Ishikawa (cell line): ENCODE data around the gene EHF.

Source experiments
- CEBPB ChIP-seq: IDR thresholded peaks from 2 replicates; pipeline ENCODE4 v1.6.1; 2012
- EP300 ChIP-seq: IDR thresholded peaks from 2 replicates; pipeline ENCODE4 v1.6.1; 2012; ENCODE audit warnings: borderline replicate concordance
- RAD21 ChIP-seq: IDR thresholded peaks from 2 replicates; pipeline ENCODE4 v1.6.1; 2012; ENCODE audit warnings: low read depth
- TF ChIP-seq, protein P1 (sequence below): IDR thresholded peaks from 2 replicates; pipeline ENCODE4 v1.6.1; 2012; ENCODE audit warnings: low read depth, mild to moderate bottlenecking
- TF ChIP-seq, protein P2 (sequence below): IDR thresholded peaks from 2 replicates; pipeline ENCODE4 v1.6.1; 2012

DNA sequence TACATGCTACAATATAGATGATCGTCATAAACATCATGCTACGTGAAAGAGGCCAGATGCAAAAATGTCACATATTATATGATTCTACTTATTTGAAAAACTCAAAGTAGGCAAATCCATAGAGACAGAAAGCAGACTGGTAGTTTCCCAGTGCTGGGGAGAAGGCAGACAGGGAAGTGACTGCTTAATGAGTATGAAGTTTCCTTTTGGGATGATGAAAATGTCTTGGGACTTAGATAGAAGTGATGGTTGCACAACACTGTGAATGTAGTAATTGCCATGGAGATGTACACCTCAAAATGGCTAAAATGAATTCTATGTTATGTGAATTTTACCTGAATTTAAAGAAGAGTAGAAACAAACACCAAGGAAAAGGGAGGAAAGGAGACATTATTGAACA, 45.2 kb upstream of the EHF start:
- TF ChIP-seq, protein P1, sequence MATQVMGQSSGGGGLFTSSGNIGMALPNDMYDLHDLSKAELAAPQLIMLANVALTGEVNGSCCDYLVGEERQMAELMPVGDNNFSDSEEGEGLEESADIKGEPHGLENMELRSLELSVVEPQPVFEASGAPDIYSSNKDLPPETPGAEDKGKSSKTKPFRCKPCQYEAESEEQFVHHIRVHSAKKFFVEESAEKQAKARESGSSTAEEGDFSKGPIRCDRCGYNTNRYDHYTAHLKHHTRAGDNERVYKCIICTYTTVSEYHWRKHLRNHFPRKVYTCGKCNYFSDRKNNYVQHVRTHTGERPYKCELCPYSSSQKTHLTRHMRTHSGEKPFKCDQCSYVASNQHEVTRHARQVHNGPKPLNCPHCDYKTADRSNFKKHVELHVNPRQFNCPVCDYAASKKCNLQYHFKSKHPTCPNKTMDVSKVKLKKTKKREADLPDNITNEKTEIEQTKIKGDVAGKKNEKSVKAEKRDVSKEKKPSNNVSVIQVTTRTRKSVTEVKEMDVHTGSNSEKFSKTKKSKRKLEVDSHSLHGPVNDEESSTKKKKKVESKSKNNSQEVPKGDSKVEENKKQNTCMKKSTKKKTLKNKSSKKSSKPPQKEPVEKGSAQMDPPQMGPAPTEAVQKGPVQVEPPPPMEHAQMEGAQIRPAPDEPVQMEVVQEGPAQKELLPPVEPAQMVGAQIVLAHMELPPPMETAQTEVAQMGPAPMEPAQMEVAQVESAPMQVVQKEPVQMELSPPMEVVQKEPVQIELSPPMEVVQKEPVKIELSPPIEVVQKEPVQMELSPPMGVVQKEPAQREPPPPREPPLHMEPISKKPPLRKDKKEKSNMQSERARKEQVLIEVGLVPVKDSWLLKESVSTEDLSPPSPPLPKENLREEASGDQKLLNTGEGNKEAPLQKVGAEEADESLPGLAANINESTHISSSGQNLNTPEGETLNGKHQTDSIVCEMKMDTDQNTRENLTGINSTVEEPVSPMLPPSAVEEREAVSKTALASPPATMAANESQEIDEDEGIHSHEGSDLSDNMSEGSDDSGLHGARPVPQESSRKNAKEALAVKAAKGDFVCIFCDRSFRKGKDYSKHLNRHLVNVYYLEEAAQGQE: no peak
- no peak for TF ChIP-seq CEBPB
- TF ChIP-seq, protein P2, sequence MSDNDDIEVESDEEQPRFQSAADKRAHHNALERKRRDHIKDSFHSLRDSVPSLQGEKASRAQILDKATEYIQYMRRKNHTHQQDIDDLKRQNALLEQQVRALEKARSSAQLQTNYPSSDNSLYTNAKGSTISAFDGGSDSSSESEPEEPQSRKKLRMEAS: no peak
- no peak for TF ChIP-seq EP300
- no peak for TF ChIP-seq RAD21
